ENCODE results near the gene EGFL6.

The EGFL6 gene

DNA sequence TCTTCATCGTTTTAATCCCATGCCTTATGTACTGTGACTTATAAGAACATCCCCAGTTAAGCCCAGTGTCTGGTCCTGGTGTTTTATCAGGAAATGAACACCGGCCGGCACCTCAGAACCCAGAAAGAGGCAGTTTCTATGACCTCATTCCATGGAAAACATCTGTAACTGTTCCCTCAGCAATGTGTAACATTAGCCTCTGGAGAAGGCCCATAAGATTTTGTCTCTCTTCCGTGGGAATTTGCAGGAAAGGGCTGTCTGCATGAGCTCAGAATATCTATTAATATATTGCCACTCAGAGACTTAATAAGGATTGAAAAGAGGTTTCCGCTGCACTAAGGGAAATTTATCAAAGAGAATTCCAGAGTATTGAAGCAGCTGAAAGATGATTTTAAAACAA is 80.4 kb downstream of the EGFL6 start:
- TF ChIP-seq, protein P1, sequence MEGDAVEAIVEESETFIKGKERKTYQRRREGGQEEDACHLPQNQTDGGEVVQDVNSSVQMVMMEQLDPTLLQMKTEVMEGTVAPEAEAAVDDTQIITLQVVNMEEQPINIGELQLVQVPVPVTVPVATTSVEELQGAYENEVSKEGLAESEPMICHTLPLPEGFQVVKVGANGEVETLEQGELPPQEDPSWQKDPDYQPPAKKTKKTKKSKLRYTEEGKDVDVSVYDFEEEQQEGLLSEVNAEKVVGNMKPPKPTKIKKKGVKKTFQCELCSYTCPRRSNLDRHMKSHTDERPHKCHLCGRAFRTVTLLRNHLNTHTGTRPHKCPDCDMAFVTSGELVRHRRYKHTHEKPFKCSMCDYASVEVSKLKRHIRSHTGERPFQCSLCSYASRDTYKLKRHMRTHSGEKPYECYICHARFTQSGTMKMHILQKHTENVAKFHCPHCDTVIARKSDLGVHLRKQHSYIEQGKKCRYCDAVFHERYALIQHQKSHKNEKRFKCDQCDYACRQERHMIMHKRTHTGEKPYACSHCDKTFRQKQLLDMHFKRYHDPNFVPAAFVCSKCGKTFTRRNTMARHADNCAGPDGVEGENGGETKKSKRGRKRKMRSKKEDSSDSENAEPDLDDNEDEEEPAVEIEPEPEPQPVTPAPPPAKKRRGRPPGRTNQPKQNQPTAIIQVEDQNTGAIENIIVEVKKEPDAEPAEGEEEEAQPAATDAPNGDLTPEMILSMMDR (IDR thresholded peaks at IDR 0.05) = no peak

DNA sequence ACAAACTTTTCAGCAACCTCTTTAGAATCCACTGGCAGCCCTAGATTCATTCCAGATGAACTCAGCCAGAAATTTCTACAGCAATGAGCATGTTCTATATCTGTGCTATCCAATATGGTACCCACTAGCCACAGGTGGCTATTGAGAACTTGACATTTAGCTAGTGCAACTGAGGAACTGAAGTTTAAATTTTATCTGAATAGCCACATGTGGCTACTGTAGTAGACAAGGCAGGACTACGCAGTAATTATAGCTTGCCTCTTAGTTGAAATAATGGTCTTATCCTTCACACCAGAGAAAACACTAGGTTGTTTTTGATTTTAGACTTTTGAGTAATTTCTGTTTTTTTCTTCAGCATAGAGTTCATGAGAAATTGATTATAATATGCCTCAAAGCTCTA is 80.9 kb downstream of the EGFL6 start:
- TF ChIP-seq, protein P1 (IDR thresholded peaks at IDR 0.05) = no peak

DNA sequence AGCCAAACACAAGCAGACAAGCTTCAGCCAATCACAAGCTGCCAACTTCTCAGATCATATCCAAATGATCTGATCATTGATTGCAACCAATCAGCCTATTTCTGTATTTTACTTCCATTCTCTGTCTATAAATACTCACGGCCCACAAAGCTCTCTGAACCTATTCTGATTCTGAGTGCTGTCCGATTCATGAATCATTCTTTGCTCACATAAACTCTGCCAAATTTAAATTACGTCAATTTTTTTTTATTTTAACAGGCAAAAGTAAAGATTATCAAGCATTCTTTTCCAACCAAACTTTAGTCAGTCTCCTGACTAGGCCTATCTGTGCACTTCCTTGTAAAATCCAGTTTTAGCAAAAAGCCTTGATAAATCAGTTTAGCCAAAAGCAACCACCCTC is 81.7 kb downstream of the EGFL6 start:
- TF ChIP-seq, protein P1 (IDR thresholded peaks at IDR 0.05) = no peak

DNA sequence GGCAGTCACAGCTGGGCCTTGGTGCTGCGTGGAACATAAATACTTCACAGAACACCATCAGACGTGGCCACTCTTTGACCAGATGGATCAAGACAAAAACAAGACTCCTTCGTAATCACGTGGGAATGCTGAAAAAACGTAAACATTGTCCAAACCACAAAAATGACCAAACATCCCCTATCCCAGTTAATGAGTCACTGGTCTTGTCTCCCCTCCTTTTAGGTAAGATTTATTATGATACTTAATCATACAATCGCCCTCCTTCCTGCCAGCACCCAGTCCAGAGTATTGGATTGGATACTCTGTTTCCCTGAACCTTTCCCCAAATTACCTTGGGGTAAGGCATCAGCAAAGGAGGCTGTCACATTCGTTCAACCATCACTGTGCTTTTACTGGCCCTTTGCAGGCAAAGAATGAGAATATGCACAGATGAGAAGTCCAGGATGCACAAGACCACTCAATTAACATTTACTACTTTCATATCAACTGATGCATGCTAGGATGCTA is 82.9 kb downstream of the EGFL6 start:
- TF ChIP-seq, protein P1 (IDR thresholded peaks at IDR 0.05) = no peak

DNA sequence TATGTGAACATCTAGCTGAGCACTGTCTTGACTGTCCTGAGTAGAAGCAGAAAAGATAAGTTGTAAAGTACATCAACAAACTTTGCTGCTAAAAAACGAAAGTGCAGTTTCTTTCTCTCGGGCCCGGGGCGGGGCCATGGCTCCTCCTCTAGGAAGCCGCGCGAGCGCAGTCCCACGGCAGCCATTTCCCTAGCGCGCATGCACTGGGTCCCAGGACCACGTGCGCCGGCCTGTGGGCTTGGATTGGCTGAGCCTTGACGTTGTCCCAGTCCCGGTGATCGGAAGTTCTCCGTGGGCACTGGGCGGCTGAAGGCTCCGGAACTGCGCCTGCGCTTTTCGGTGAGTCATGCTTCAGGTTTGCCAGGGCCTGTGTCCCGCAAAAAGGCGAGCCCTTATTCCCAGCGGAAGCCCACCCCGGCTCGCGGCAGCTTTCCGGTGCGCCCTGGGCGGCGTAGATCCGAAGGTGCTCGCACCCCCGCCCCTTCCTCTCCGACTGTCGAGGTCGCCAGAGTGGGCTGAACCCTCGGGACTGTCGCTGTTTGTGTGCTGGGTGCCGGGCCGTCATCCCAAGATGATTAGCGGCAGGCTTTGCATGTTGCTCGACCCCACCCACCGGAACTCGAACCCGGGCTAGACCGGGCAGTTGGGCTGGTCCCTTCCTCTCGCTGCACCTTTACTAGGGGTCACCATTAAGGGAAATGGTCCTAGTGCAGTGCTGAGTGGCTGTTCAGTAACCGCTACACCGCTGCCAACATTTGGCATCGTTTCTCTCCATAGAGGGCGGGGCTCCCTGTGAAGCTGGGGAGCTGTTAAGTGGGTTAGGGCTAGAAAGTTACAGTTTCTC is 83.7 kb downstream of the EGFL6 start, which contains the start of gene TCEANC:
Gene TCEANC, plus strand, starts transcription at position 292 of the 844 bp plus-strand sequence. CDS start 9,368 bp downstream, outside the sequence.
- TF ChIP-seq, protein P1 (IDR thresholded peaks at IDR 0.05) = no peak

DNA sequence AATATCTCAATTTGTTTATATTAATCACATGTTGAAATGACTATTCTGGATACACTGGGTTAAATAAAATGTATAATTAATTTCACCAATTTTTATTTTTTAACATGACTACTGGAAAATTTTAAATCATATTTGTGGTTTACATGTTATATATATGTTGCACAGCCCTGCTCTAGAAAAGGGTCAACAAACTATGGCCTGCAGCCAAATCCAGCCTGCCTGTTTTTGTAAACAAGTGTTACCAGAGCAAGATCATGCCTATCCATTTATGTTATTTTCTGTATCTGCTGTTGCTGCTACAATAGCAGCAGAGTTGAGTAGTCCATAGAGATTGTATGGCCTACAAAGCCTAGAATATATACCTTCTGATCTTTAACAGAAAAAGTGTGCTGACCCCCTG is 84.7 kb downstream of the EGFL6 start:
- TF ChIP-seq, protein P1 (IDR thresholded peaks at IDR 0.05) = no peak

DNA sequence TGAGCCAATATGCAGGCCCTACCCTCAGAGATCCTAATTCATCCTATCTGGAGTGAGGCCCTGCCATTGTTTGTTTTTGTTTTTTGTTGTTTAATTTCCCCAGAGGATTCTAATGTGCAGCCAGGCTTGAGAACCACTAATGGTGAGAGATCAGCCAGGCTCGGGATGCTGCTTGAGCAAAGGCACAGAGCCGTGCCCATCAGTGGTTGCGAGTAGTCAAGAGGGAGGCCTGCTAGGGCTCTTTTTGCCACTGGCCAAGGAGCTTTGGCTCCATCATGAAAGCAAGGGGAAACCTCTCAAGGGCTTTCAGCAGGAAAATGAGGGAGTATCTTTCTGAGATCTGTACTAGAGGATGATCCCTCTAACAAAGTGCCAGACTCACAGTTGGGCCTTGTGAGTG is 86.3 kb downstream of the EGFL6 start:
- TF ChIP-seq, protein P1 (IDR thresholded peaks at IDR 0.05) = no peak

All from LNCAP (cell line).